Measurements from ENCODE around the gene FCRLA.
"Not testable (repeated sequence)": the region's sequence is repeated elsewhere in the genome, so short reads cannot be mapped to it uniquely, and the experiment has no call there.

FCRLA gene

GRCh38 chr1:161706113-161706481 is 932 bp upstream of the FCRLA start:
- DNase-seq = no peak

GRCh38 chr1:161707503-161707902 is 474 bp downstream of the FCRLA start:
- no peak for DNase-seq

GRCh38 chr1:161709373-161709772 is 2.3 kb downstream of the FCRLA start:
- no peak for DNase-seq

GRCh38 chr1:161710560-161710959 is 3.5 kb downstream of the FCRLA start:
- DNase-seq = no peak

GRCh38 chr1:161718559-161719324 is 11.7 kb downstream of the FCRLA start:
- no peak for DNase-seq

GRCh38 chr1:161719325-161719611 is 12.2 kb downstream of the FCRLA start:
- no peak for DNase-seq

- DNase-seq = no peak
Measured at GRCh38 chr1:161720422-161720821, 13.4 kb downstream of the FCRLA start.

- DNase-seq = no peak
Measured at GRCh38 chr1:161720956-161721737, 14.1 kb downstream of the FCRLA start, which contains the start of gene FCRLB. TSS of gene FCRLB (plus strand) at chr1:161721544. CDS start at chr1:161722673, 1,129 bp downstream.

- DNase-seq = peak; percentile 53
Measured at GRCh38 chr1:161721738-161722343, 14.8 kb downstream of the FCRLA start.

- no peak for DNase-seq
Measured at GRCh38 chr1:161722406-161722805, 15.4 kb downstream of the FCRLA start.

GRCh38 chr1:161723459-161724141 is 16.6 kb downstream of the FCRLA start:
- DNase-seq = no peak

GRCh38 chr1:161725258-161725907 is 18.4 kb downstream of the FCRLA start:
- DNase-seq = not testable (repeated sequence)

GRCh38 chr1:161725908-161726472 is 19.0 kb downstream of the FCRLA start:
- DNase-seq = peak; percentile 38

- DNase-seq = peak; percentile 71
Measured at GRCh38 chr1:161726473-161727255, 19.6 kb downstream of the FCRLA start.

GRCh38 chr1:161727256-161727924 is 20.4 kb downstream of the FCRLA start:
- DNase-seq = peak; percentile 22

- DNase-seq = no peak
Measured at GRCh38 chr1:161728376-161729226, 21.6 kb downstream of the FCRLA start.

GRCh38 chr1:161730050-161730564 is 23.1 kb downstream of the FCRLA start:
- DNase-seq = no peak

GRCh38 chr1:161731241-161731640 is 24.2 kb downstream of the FCRLA start:
- DNase-seq = no peak

GRCh38 chr1:161731981-161732718 is 25.1 kb downstream of the FCRLA start:
- DNase-seq = no peak

All from CD4-positive, alpha-beta T cell treated with Interleukin-15 for 1 hour (primary cell).